Vagina (tissue), 2 donors: Measurements from ENCODE around the gene RCOR3.

Experiments used
- POLR2A ChIP-seq, 2 donors: fragments of 450-650 bp; IDR thresholded peaks; one replicate each; pipeline ENCODE4 v1.6.1; 2017; ENCODE audit warnings: antibody characterized with exemption in 2 of 2, mild to moderate bottlenecking in 2 of 2, moderate library complexity in 2 of 2
- TF ChIP-seq, protein P1 (sequence below), 3 experiments: fragments of 450-650 bp in 2 of 3; fragments of 200-600 bp in 1 of 3; sonication (generic) in 1 of 3; IDR thresholded peaks; one replicate each; pipeline ENCODE4 v1.5.1; 2017 to 2019; ENCODE audit warnings: antibody characterized with exemption in 3 of 3, mild to moderate bottlenecking in 2 of 3, moderate library complexity in 2 of 3

DNA sequence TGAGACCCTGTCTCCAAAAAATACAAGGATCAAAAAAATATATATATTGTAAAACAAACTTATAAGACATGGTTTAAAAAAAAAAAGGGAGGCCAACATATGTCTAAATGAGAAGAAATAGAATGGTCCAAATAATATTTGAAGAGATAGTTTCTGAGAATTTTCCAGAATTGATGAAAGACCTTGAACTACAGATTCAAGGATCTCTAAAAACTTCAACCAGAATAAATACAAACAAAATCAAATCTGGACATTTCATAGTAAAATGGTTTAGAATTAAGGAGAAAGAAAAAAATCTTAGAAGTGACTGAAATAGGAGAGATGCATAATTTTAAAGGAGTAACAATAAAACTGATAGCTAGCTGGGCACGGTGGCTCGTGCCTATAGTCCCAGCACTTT lies 45.5 kb upstream of the RCOR3 start:
- no peak for TF ChIP-seq POLR2A (IDR thresholded peaks at IDR 0.05)
- TF ChIP-seq, protein P1, sequence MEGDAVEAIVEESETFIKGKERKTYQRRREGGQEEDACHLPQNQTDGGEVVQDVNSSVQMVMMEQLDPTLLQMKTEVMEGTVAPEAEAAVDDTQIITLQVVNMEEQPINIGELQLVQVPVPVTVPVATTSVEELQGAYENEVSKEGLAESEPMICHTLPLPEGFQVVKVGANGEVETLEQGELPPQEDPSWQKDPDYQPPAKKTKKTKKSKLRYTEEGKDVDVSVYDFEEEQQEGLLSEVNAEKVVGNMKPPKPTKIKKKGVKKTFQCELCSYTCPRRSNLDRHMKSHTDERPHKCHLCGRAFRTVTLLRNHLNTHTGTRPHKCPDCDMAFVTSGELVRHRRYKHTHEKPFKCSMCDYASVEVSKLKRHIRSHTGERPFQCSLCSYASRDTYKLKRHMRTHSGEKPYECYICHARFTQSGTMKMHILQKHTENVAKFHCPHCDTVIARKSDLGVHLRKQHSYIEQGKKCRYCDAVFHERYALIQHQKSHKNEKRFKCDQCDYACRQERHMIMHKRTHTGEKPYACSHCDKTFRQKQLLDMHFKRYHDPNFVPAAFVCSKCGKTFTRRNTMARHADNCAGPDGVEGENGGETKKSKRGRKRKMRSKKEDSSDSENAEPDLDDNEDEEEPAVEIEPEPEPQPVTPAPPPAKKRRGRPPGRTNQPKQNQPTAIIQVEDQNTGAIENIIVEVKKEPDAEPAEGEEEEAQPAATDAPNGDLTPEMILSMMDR (IDR thresholded peaks at IDR 0.05) = no peak
